ENCODE measurements around the gene POLR2L.

POLR2L gene

DNA sequence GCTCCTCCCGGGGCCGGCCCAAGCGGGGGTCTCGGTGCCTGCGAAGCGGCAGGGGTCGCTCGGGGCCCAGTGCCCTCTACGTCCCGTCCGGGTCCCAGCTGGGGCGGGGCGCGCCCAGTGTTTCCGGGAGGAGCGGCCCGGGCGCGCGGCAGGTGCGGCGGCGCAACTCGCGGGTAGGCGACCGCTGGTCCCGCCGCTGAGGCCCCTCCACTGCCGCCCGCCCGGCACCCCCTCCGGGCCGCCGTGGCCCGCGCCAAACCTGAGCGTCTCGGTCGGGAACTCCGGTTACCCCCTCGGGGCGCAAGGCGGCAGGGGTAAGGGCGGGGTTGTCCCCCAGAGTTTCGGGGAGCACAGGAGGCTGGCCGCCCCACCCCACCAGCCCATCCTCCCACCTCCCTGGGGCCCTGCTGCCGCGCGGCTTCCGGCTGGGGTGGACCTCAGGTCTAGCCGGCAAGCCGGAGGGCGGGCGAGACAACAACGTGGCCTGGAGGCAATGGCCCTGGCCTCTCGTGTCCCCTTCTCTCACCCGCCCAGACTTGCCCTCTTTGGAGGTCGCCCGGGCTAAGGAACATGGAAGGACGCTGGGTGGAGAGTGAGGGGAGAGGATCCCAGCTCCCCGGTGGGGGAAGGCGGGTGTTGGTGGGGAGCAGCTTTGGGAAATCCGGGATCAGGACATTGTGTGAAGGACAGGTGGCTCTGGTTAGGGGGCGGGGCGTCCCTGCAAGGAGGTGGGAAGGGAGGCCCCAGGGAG, 15.0 kb downstream of the POLR2L start:
- Histone ChIP-seq H3K27me3 (ENCODE audit: control insufficient read depth, insufficient read depth, low read length) (peaks cover 72% of the 10 kb centered on the region), H3K9me3 (ENCODE audit: control insufficient read depth, low read depth, low read length) (no peaks in the 10 kb centered on the region), H3K36me3 (ENCODE audit: control insufficient read depth, low read depth, low read length) (no peaks in the 10 kb centered on the region), H3K4me1 (ENCODE audit: control insufficient read depth, low read depth, low read length) (peaks cover 36% of the 10 kb centered on the region), H3K27ac (ENCODE audit: low read length) (no peak overlapping the region), H3K4me3 (ENCODE audit: low read length) (peak overlapping the region; percentile 46), H3K9ac (ENCODE audit: low read length) (peak overlapping the region; percentile 12)

DNA sequence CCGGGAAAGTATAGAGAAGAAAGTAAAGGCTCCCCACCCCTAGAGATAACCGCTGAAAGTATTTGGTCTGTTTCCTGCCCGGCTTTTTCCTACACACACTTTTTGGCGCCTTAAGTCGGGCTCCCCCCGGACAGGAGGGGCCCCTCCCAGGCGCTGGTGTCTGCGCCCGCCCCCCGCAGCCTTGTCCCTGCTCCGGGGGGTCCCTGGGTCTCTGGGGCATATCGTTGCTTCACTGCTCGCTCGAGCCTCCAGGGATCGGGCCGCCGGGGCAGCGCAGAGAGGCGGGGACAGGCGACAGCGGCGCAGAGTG, 15.5 kb downstream of the POLR2L start:
- Histone ChIP-seq H3K4me1 (ENCODE audit: control insufficient read depth, low read depth, low read length) (peaks cover 31% of the 10 kb centered on the region), H3K27ac (ENCODE audit: low read length) (no peak overlapping the region)

DNA sequence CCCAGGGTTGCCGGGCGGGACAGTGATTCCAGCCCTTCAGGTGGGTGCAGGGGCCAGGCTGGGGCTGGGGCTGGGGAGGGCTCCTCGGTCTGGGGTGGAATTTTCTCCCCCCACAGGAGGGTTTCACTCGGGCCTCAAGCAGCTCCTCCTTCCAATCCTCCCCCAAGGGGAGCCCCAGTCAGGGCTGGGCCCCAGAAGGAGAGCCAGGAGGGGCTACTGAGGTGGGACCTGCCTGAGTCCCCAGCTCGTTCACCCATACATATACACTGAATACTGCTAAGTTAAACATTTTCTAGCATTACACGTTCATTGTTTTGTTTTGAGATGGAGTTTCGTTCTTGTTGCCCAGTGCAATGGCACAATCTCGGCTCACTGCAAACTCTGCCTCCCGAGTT, 16.1 kb downstream of the POLR2L start:
- Histone ChIP-seq H3K27me3 (ENCODE audit: control insufficient read depth, insufficient read depth, low read length) (peaks cover 61% of the 10 kb centered on the region), H3K27ac (ENCODE audit: low read length) (no peak overlapping the region), H3K9me3 (ENCODE audit: control insufficient read depth, low read depth, low read length) (no peaks in the 10 kb centered on the region), H3K4me1 (ENCODE audit: control insufficient read depth, low read depth, low read length) (peaks cover 25% of the 10 kb centered on the region), H3K4me3 (ENCODE audit: low read length) (no peak overlapping the region), H3K36me3 (ENCODE audit: control insufficient read depth, low read depth, low read length) (no peaks in the 10 kb centered on the region), H3K9ac (ENCODE audit: low read length) (no peak overlapping the region)

More for the DNA sequence above, 15.5 kb downstream of the POLR2L start:
- Histone ChIP-seq H3K36me3 (ENCODE audit: control insufficient read depth, low read depth, low read length) (no peaks in the 10 kb centered on the region), H3K9me3 (ENCODE audit: control insufficient read depth, low read depth, low read length) (no peaks in the 10 kb centered on the region), H3K9ac (ENCODE audit: low read length) (no peak overlapping the region), H3K4me3 (ENCODE audit: low read length) (peak overlapping the region; percentile 46), H3K27me3 (ENCODE audit: control insufficient read depth, insufficient read depth, low read length) (peaks cover 66% of the 10 kb centered on the region)

DNA sequence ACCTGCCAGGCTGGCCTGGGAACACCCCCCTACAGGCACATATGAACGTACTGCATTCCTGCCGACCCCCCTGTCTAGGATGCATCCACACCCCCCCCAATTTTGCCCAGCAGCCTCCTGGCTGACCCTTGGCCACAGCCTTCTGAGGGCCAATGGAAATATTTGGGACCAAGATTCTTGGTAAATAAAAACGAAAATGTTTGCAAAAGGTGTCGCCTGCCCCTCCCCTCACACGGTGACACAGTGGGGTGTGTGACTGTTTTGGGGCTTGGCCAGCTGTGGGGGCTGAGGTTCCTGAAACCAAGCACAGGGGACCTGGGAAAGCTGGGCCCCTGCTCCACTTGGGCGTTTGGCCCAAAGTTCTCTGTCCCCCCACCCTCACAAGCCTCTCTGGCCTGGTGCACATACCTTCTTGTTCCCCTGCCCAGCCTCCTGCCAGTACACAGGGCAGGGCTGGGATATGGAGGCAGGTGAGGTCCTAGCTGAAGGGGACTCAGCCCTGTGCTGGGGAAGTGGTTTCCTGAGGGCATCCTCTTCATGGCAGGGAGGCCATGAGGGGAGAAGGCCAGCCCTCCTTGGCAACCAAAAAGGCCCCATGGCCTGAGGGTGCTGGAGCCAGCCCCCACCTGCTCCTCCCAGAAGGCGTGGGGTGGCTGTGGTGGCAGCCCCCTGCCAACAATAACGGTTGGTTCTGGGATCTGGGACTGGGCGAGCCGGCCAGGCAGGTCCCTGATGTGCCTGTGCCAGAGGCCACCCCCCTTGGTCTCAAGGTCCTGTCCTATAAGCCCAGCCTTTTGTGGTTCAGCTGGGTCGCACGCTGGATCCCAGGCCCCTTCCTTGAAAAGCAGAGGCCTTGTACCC, 16.7 kb downstream of the POLR2L start:
- Histone ChIP-seq H3K27me3 (ENCODE audit: control insufficient read depth, insufficient read depth, low read length) (peaks cover 55% of the 10 kb centered on the region), H3K4me3 (ENCODE audit: low read length) (no peak overlapping the region), H3K9me3 (ENCODE audit: control insufficient read depth, low read depth, low read length) (no peaks in the 10 kb centered on the region), H3K36me3 (ENCODE audit: control insufficient read depth, low read depth, low read length) (no peaks in the 10 kb centered on the region), H3K4me1 (ENCODE audit: control insufficient read depth, low read depth, low read length) (peaks cover 22% of the 10 kb centered on the region), H3K27ac (ENCODE audit: low read length) (no peak overlapping the region), H3K9ac (ENCODE audit: low read length) (no peak overlapping the region)

DNA sequence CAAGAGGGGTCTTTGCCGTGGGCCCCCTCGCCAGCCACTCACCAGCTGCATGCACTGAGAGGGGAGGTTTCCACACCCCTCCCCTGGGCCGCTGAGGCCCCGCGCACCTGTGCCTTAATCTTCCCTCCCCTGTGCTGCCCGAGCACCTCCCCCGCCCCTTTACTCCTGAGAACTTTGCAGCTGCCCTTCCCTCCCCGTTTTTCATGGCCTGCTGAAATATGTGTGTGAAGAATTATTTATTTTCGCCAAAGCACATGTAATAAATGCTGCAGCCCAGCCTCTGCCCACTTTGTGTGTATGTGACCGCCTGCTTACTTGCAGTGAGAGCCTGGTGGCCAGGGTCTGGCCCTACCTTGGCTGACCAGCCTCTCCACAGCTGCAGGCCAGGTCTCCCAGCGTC, 17.4 kb downstream of the POLR2L start:
- Histone ChIP-seq H3K4me1 (ENCODE audit: control insufficient read depth, low read depth, low read length) (peaks cover 22% of the 10 kb centered on the region), H3K4me3 (ENCODE audit: low read length) (no peak overlapping the region), H3K9ac (ENCODE audit: low read length) (no peak overlapping the region), H3K27ac (ENCODE audit: low read length) (no peak overlapping the region), H3K9me3 (ENCODE audit: control insufficient read depth, low read depth, low read length) (no peaks in the 10 kb centered on the region), H3K27me3 (ENCODE audit: control insufficient read depth, insufficient read depth, low read length) (peaks cover 55% of the 10 kb centered on the region), H3K36me3 (ENCODE audit: control insufficient read depth, low read depth, low read length) (no peaks in the 10 kb centered on the region)

DNA sequence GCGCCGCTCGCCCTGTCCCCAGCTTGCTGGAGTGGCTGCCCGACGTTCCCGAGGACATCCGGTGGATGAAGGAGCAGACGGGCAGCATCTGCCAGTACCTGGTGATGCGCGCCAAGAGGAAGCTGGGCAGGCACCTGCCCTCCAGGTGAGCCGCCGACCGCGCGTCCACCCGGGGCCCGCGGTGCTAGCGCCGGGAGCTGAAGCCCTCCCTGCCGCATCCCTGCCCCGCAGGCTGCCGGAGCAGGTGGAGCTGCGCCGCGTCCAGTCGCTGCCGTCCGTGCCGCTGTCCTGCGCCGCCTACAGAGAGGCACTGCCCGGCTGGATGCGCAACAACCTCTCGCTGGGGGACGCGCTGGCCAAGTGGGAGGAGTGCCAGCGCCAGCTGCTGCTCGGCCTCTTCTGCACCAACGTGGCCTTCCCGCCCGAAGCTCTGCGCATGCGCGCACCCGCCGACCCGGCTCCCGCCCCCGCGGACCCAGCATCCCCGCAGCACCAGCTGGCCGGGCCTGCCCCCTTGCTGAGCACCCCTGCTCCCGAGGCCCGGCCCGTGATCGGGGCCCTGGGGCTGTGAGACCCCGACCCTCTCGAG, 17.9 kb downstream of the POLR2L start:
- Histone ChIP-seq H3K4me3 (ENCODE audit: low read length) (no peak overlapping the region), H3K27ac (ENCODE audit: low read length) (no peak overlapping the region), H3K36me3 (ENCODE audit: control insufficient read depth, low read depth, low read length) (no peaks in the 10 kb centered on the region), H3K27me3 (ENCODE audit: control insufficient read depth, insufficient read depth, low read length) (peaks cover 49% of the 10 kb centered on the region), H3K9me3 (ENCODE audit: control insufficient read depth, low read depth, low read length) (no peaks in the 10 kb centered on the region), H3K9ac (ENCODE audit: low read length) (no peak overlapping the region), H3K4me1 (ENCODE audit: control insufficient read depth, low read depth, low read length) (peaks cover 17% of the 10 kb centered on the region)

DNA sequence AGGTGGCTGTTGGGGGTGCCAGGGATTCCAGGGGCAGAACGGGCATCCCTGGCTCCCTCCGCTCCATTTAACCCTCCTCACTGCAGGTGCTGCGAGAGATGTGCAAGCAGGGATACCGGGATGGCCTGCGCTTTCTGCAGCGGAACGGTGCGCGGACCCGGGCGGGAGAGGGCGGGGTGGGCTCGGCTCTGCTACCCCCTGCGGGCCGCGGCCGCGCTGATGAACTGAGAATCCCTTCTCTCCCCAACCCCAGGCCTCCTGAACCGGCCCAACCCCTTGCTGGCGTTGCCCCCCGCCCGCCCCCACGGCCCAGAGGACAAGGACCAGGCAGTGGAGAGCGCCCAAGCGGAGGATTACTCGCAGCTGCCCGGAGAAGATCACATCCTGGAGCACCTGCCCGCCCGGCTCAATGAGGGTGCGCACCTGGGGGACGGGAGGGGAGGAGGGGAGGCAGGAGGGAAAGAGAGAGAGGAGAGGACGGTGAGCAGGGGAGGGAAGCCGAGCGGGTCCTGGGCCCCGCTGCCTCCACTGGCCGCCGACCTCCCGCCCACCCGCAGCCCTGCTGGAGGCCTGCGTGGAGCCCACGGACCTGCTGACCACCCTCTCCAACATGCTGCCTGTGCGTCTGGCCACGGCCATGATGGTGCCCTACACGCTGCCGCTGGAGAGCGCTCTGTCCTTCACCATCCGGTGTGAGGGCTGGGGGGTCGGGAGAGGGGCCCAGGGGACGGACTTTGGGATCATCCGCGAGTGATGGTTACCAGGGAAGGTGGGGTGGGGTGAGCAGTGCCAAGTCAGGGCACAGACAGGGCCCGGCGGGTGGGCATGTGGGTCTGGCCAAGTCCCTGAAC, 18.7 kb downstream of the POLR2L start:
- Histone ChIP-seq H3K36me3 (ENCODE audit: control insufficient read depth, low read depth, low read length) (no peaks in the 10 kb centered on the region), H3K9ac (ENCODE audit: low read length) (no peak overlapping the region), H3K4me1 (ENCODE audit: control insufficient read depth, low read depth, low read length) (peaks cover 14% of the 10 kb centered on the region), H3K27ac (ENCODE audit: low read length) (no peak overlapping the region), H3K27me3 (ENCODE audit: control insufficient read depth, insufficient read depth, low read length) (peaks cover 42% of the 10 kb centered on the region), H3K4me3 (ENCODE audit: low read length) (no peak overlapping the region), H3K9me3 (ENCODE audit: control insufficient read depth, low read depth, low read length) (no peaks in the 10 kb centered on the region)

DNA sequence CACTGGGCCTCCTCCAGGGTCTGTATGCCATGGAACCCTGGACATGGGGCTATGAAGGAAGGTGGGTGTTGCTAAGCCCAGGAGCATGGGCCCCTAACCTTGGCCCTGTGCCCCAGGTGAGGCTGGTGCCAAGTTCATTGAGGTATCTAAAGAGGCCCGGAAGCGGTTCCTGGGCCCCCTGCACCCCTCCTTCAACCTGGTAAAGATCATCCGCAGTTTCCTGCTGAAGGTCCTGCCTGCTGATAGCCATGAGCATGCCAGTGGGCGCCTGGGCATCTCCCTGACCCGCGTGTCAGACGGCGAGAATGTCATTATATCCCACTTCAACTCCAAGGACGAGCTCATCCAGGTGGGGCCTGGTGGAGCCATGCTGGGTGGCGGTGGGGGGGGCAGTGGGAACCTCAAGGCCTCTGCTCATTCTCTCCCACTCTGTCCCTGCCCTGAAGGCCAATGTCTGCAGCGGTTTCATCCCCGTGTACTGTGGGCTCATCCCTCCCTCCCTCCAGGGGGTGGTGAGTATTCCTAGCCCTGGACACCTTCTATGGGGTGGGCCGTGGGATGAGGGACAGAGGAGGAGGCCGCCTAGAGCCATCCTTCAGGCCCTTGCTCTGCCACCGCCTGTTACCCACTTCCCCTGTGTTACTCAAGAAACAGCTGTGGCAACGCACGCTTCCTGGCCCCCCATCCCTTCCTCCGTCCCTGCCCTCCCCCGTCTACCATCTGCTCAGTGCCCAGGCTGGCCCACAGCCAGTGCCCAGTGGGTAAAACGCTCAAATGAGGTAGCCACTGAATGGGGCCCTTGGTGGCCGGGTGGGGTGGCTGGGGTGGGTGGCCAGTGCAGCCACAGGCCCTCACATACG, 20.6 kb downstream of the POLR2L start:
- H3K9ac ChIP-seq (ENCODE audit: low read length) = no peak overlapping the region
- no peaks in the 10 kb centered on the region for H3K9me3 ChIP-seq (ENCODE audit: control insufficient read depth, low read depth, low read length)
- no peak overlapping the region for H3K4me3 ChIP-seq (ENCODE audit: low read length)
- H3K27me3 ChIP-seq (ENCODE audit: control insufficient read depth, insufficient read depth, low read length) = peaks cover 23% of the 10 kb centered on the region
- H3K27ac ChIP-seq (ENCODE audit: low read length) = no peak overlapping the region
- no peaks in the 10 kb centered on the region for H3K36me3 ChIP-seq (ENCODE audit: control insufficient read depth, low read depth, low read length)
- peaks cover 8% of the 10 kb centered on the region for H3K4me1 ChIP-seq (ENCODE audit: control insufficient read depth, low read depth, low read length)

DNA sequence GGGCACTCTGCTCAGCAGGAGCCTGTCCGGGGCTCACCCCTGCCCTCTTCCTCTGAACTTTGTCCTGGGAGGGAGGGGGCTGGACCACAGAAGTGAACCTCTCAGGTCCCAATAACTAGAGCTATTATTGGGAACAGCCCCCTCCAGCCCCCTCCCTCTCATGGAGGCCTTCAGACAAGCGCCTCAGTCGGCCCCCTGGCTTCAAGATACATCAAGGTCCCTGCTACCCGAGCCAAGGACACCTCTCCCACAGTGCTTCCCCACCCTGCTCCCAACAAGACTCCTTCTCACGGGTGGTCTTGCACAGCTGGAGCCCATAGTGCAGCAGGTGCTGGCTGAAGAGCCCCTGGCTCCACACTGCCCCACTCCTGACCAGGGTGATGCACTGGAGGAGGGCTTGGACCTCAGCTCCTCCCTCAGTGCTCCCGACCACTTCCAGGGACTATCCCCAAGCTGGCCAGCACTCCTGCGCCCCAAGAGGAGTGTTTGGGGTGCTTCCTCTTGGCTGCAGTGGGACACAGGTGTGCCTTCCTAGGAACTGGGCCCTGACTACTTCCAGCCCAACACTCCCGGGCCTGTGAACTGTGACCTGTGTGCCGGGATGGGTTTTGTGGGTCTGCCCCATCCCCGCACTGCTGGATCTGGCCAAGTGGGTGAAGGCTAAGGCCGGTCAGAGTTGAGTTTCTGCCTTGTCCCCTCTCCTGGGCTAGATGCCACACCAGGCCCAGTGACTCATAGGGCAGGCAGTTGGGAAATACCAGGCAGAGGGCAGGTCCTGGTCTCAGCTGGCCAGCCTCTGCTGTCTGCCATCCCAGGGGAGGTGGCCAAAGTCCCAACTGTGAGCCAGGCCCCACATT, 21.4 kb downstream of the POLR2L start:
- no peaks in the 10 kb centered on the region for H3K36me3 ChIP-seq (ENCODE audit: control insufficient read depth, low read depth, low read length)
- peaks cover 8% of the 10 kb centered on the region for H3K4me1 ChIP-seq (ENCODE audit: control insufficient read depth, low read depth, low read length)
- H3K4me3 ChIP-seq (ENCODE audit: low read length) = peak overlapping the region; percentile 62
- H3K9me3 ChIP-seq (ENCODE audit: control insufficient read depth, low read depth, low read length) = no peaks in the 10 kb centered on the region
- no peak overlapping the region for H3K27ac ChIP-seq (ENCODE audit: low read length)
- H3K27me3 ChIP-seq (ENCODE audit: control insufficient read depth, insufficient read depth, low read length) = peaks cover 14% of the 10 kb centered on the region
- peak overlapping the region; percentile 39 for H3K9ac ChIP-seq (ENCODE audit: low read length)
